Measurements from ENCODE around the gene SCNN1B. TPM values are rescaled to one million over a fixed set of nuclear protein-coding genes. Genes with fewer than 3 reads are reported as not detected.

Gene SCNN1B
- total RNA-seq, 4 donors from 2014 or later = 0.31 to 4.7 (median 2.6) TPM

- no peaks in the 10 kb centered on the region for H3K9me3 ChIP-seq
- no peak for ATAC-seq
- H3K36me3 ChIP-seq = no peaks in the 10 kb centered on the region
- no peak overlapping the region for H3K4me3 ChIP-seq
- H3K27me3 ChIP-seq = peaks cover 15% of the 10 kb centered on the region
- 80 to 84% methylated on average over 1 to 5 of the region's 6 CpGs for WGBS, 2 donors (ENCODE audit: low coverage in 1 of 2)
- no peak overlapping the region for H3K27ac ChIP-seq
- no peaks in the 10 kb centered on the region for H3K4me1 ChIP-seq
- TF ChIP-seq POLR2AphosphoS5 (IDR thresholded peaks at IDR 0.05) (no peak), EP300 (IDR thresholded peaks at IDR 0.05) (no peak), POLR2A (IDR thresholded peaks at IDR 0.05) (no peak)
- TF ChIP-seq, protein P1, sequence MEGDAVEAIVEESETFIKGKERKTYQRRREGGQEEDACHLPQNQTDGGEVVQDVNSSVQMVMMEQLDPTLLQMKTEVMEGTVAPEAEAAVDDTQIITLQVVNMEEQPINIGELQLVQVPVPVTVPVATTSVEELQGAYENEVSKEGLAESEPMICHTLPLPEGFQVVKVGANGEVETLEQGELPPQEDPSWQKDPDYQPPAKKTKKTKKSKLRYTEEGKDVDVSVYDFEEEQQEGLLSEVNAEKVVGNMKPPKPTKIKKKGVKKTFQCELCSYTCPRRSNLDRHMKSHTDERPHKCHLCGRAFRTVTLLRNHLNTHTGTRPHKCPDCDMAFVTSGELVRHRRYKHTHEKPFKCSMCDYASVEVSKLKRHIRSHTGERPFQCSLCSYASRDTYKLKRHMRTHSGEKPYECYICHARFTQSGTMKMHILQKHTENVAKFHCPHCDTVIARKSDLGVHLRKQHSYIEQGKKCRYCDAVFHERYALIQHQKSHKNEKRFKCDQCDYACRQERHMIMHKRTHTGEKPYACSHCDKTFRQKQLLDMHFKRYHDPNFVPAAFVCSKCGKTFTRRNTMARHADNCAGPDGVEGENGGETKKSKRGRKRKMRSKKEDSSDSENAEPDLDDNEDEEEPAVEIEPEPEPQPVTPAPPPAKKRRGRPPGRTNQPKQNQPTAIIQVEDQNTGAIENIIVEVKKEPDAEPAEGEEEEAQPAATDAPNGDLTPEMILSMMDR (IDR thresholded peaks at IDR 0.05) = no peak
These were observed 32.7 kb upstream of the SCNN1B start for GRCh38 chr16:23269248-23269953.

DNA sequence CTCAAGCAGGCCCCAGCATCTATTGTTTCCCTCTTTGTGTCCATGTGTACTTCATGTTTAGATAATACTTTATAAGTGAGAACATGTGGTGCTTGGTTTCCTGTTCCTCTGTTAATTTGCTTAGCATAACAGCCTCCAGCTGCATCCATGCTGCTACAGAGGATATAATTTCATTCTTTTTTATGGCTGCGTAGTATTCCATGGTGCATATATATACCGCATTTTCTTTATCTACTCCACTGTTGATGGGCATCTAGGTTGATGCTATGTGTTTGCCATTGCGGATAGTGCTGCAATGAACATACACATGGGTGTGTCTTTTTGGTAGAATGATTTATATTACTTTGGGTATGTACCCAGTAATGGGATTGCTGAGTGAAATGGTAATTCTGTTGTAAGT, 31.4 kb upstream of the SCNN1B start:
- Histone ChIP-seq H3K9me3 (no peaks in the 10 kb centered on the region), H3K36me3 (no peaks in the 10 kb centered on the region), H3K4me1 (no peaks in the 10 kb centered on the region), H3K27me3 (peaks cover 15% of the 10 kb centered on the region), H3K4me3 (no peak overlapping the region), H3K27ac (no peak overlapping the region)
- no peak for TF ChIP-seq POLR2AphosphoS5 (IDR thresholded peaks at IDR 0.05)
- TF ChIP-seq POLR2A (IDR thresholded peaks at IDR 0.05) = no peak
- TF ChIP-seq, protein P1 (IDR thresholded peaks at IDR 0.05) = no peak
- no peak for TF ChIP-seq EP300 (IDR thresholded peaks at IDR 0.05)
- no peak for ATAC-seq
- 95 to 96% methylated on average over 3 of the region's 3 CpGs for WGBS, 2 donors (ENCODE audit: low coverage in 1 of 2)

- no peaks in the 10 kb centered on the region for H3K36me3 ChIP-seq
- ATAC-seq = no peak
- whole genome bisulfite sequencing, 2 donors (ENCODE audit: low coverage in 1 of 2) = 18 to 25% methylated on average over 1 to 2 of the region's 2 CpGs
- H3K27ac ChIP-seq = no peak overlapping the region
- H3K4me1 ChIP-seq = no peaks in the 10 kb centered on the region
- H3K9me3 ChIP-seq = no peaks in the 10 kb centered on the region
- TF ChIP-seq POLR2AphosphoS5 (IDR thresholded peaks at IDR 0.05) = no peak
- no peak for TF ChIP-seq POLR2A (IDR thresholded peaks at IDR 0.05)
- TF ChIP-seq EP300 (IDR thresholded peaks at IDR 0.05) = no peak
- TF ChIP-seq, protein P1 (IDR thresholded peaks at IDR 0.05) = no peak
- H3K27me3 ChIP-seq = peaks cover 35% of the 10 kb centered on the region
- no peak overlapping the region for H3K4me3 ChIP-seq
These were observed 27.1 kb upstream of the SCNN1B start for GRCh38 chr16:23274968-23275367.

DNA sequence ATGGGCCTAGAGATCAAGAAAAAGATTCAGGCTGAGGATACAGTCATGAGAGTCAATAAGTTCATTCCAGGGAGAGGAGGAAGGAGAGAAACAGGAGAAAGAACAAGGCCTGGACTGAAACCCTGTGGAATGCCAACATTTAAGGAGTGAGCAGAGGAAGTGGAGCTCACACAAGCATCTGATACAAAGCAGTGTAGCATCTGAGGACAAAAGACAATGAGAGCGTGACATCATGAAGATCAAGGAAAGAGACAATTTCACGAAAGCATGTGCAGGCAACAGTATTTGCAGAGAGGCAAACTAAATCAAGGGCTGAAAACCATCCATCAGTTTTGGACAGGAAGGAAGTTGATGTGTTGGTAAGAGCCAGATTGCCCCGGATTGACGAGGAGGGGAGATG, 25.3 kb upstream of the SCNN1B start:
- Histone ChIP-seq H3K27me3 (peaks cover 54% of the 10 kb centered on the region), H3K4me3 (no peak overlapping the region), H3K9me3 (no peaks in the 10 kb centered on the region), H3K27ac (no peak overlapping the region), H3K4me1 (no peaks in the 10 kb centered on the region), H3K36me3 (no peaks in the 10 kb centered on the region)
- 41 to 62% methylated on average over 3 to 4 of the region's 4 CpGs for WGBS, 2 donors (ENCODE audit: low coverage in 1 of 2)
- TF ChIP-seq EP300 (IDR thresholded peaks at IDR 0.05) (no peak), POLR2AphosphoS5 (IDR thresholded peaks at IDR 0.05) (no peak)
- no peak for ATAC-seq

GRCh38 chr16:23278031-23278430, 24.1 kb upstream of the SCNN1B start:
- Histone ChIP-seq H3K27ac (no peak overlapping the region), H3K36me3 (no peaks in the 10 kb centered on the region), H3K4me1 (no peaks in the 10 kb centered on the region), H3K27me3 (peaks cover 57% of the 10 kb centered on the region), H3K4me3 (no peak overlapping the region), H3K9me3 (no peaks in the 10 kb centered on the region)
- ATAC-seq = no peak
- TF ChIP-seq POLR2A (IDR thresholded peaks at IDR 0.05) (no peak), EP300 (IDR thresholded peaks at IDR 0.05) (no peak), POLR2AphosphoS5 (IDR thresholded peaks at IDR 0.05) (no peak)
- TF ChIP-seq, protein P1 (IDR thresholded peaks at IDR 0.05) = no peak
- WGBS, 2 donors (ENCODE audit: low coverage in 1 of 2) = 33 to 72% methylated on average over 2 of the region's 2 CpGs

Measured in gastroesophageal sphincter (tissue), 4 donors.